IMR-90 (cell line): Measurements from ENCODE around the gene CNTN5.

Experiments
- CEBPB ChIP-seq: IDR thresholded peaks from 2 replicates; pipeline ENCODE4 v1.6.1; 2012; ENCODE audit warnings: low read depth, low read length, improper control_type of control experiment
- CTCF ChIP-seq: conservative IDR thresholded peaks from 2 replicates; pipeline ENCODE4 v1.5.1; 2012; ENCODE audit warnings: mild to moderate bottlenecking, low read depth, low read length, improper control_type of control experiment
- MXI1 ChIP-seq: IDR thresholded peaks from 2 replicates; pipeline ENCODE4 v1.6.1; 2012; ENCODE audit warnings: low read depth, mild to moderate bottlenecking, low read length, moderate library complexity, borderline replicate concordance
- RAD21 ChIP-seq: IDR thresholded peaks from 2 replicates; pipeline ENCODE4 v1.6.1; 2012; ENCODE audit warnings: low read length, improper control_type of control experiment
- RCOR1 ChIP-seq: IDR thresholded peaks from 2 replicates; pipeline ENCODE4 v1.6.1; 2012; ENCODE audit warnings: mild to moderate bottlenecking, low read length, improper control_type of control experiment; ENCODE audit not compliant: insufficient replicate concordance
- SMC3 ChIP-seq: fragments of 150-350 bp; IDR thresholded peaks from 2 replicates; pipeline ENCODE4 v1.6.1; 2016; ENCODE audit warnings: low read depth, mild to moderate bottlenecking, antibody characterized with exemption, low read length, moderate library complexity
- USF2 ChIP-seq: fragments of 150-350 bp; IDR thresholded peaks from 2 replicates; pipeline ENCODE4 v1.6.1; 2017; ENCODE audit warnings: mild to moderate bottlenecking, antibody characterized with exemption, low read length, low read depth

GRCh38 chr11:99391245-99391644 lies 370.5 kb downstream of the CNTN5 start:
- TF ChIP-seq CTCF (no peak), MXI1 (no peak), CEBPB (no peak), RCOR1 (no peak), SMC3 (no peak), RAD21 (no peak), USF2 (no peak)
